ENCODE data around the gene SAA2.

- TF ChIP-seq CTCF (IDR thresholded peaks at IDR 0.05; ENCODE audit: borderline replicate concordance, extremely low read depth, low read length, poor library complexity, severe bottlenecking) (no peak), EZH2 (IDR thresholded peaks at IDR 0.05; ENCODE audit: borderline replicate concordance, low read depth, low read length, severe bottlenecking) (no peak)
These were observed 16.4 kb upstream of the SAA2 start for GRCh38 chr11:18264677-18265555.

All from DND-41 (cell line).